Activated CD4-positive, alpha-beta T cell treated with anti-CD3 and anti-CD28 coated beads, Interleukin-2, amount 50 U/mL, for 4 hours (primary cell): ENCODE data around the gene DGUOK.
"Not testable (repeated sequence)": the region's sequence is repeated elsewhere in the genome, so short reads cannot be mapped to it uniquely, and the experiment has no call there.

Experiments used
- DNase-seq, 2 experiments: peaks; one replicate each; pipeline ENCODE4 v3.0.0-alpha.2; 2020

DGUOK gene

GRCh38 chr2:73926493-73927327, at the start of gene DGUOK:
DGUOK (plus strand) TSS chr2:73926880; CDS start chr2:73926911, 31 bp downstream.
- peak; percentile 94 to 96 for DNase-seq

- DNase-seq = no peak
Observed at GRCh38 chr2:73877071-73877802, 49.4 kb upstream of the DGUOK start.

GRCh38 chr2:73877984-73878383, 48.7 kb upstream of the DGUOK start:
- not testable (repeated sequence) for DNase-seq

GRCh38 chr2:73885406-73885805, 41.3 kb upstream of the DGUOK start:
- DNase-seq = no peak

GRCh38 chr2:73886357-73886756, 40.3 kb upstream of the DGUOK start:
- DNase-seq = no peak

- not testable (repeated sequence) for DNase-seq
Observed at GRCh38 chr2:73887596-73888353, 38.9 kb upstream of the DGUOK start.

- no peak for DNase-seq
Observed at GRCh38 chr2:73888388-73888787, 38.3 kb upstream of the DGUOK start.

- DNase-seq = no peak
Observed at GRCh38 chr2:73889206-73889605, 37.5 kb upstream of the DGUOK start.

- no peak for DNase-seq
Observed at GRCh38 chr2:73890301-73891092, 36.2 kb upstream of the DGUOK start.

GRCh38 chr2:73891276-73891901, 35.3 kb upstream of the DGUOK start:
- no peak for DNase-seq

- no peak for DNase-seq
Observed at GRCh38 chr2:73892631-73893329, 33.9 kb upstream of the DGUOK start, which contains the start of gene ACTG2. ACTG2 (plus strand) TSS chr2:73893008; CDS start chr2:73901312, 8,304 bp downstream.

- no peak for DNase-seq
Observed at GRCh38 chr2:73893764-73894474, 32.8 kb upstream of the DGUOK start.

- DNase-seq = no peak
Observed at GRCh38 chr2:73894475-73894850, 32.2 kb upstream of the DGUOK start.

GRCh38 chr2:73894877-73895276, 31.8 kb upstream of the DGUOK start:
- DNase-seq = no peak

- no peak for DNase-seq
Observed at GRCh38 chr2:73895473-73895872, 31.2 kb upstream of the DGUOK start.

- no peak for DNase-seq
Observed at GRCh38 chr2:73896362-73897239, 30.1 kb upstream of the DGUOK start.

GRCh38 chr2:73897240-73897583, 29.5 kb upstream of the DGUOK start:
- DNase-seq = no peak

GRCh38 chr2:73897934-73898333, 28.7 kb upstream of the DGUOK start:
- no peak for DNase-seq

- DNase-seq = no peak
Observed at GRCh38 chr2:73899801-73900336, 26.8 kb upstream of the DGUOK start.
